NB4 (cell line): ENCODE results near the gene ZFHX3.

Source experiments
- CTCF ChIP-seq: IDR thresholded peaks from one replicate; pipeline ENCODE4 v1.5.1; 2012; ENCODE audit warnings: low read depth, low read length
- MAX ChIP-seq: IDR thresholded peaks from 2 replicates; pipeline ENCODE4 v1.6.1; 2011; ENCODE audit warnings: low read depth, low read length
- MYC ChIP-seq: IDR thresholded peaks from 2 replicates; pipeline ENCODE4 v1.6.1; 2011; ENCODE audit warnings: low read depth, low read length
- POLR2A ChIP-seq: IDR thresholded peaks from 2 replicates; pipeline ENCODE4 v1.6.1; 2011; ENCODE audit warnings: mild to moderate bottlenecking; ENCODE audit not compliant: insufficient read length; ENCODE audit errors: extremely low read depth

GRCh38 chr16:73064994-73065545 lies 17.1 kb upstream of the ZFHX3 start:
- TF ChIP-seq CTCF (no peak), POLR2A (no peak), MAX (no peak), MYC (no peak)
